ENCODE results near the gene SPR. TPM values are rescaled to one million over a fixed set of nuclear protein-coding genes. Genes with fewer than 3 reads are reported as not detected.

The SPR gene
- total RNA-seq, 5 donors from 2014 or later (not counting 1 experiment from before 2014, with no cell fraction given) = 0.35 to 0.58 (median 0.39) TPM; not detected in 2

DNA sequence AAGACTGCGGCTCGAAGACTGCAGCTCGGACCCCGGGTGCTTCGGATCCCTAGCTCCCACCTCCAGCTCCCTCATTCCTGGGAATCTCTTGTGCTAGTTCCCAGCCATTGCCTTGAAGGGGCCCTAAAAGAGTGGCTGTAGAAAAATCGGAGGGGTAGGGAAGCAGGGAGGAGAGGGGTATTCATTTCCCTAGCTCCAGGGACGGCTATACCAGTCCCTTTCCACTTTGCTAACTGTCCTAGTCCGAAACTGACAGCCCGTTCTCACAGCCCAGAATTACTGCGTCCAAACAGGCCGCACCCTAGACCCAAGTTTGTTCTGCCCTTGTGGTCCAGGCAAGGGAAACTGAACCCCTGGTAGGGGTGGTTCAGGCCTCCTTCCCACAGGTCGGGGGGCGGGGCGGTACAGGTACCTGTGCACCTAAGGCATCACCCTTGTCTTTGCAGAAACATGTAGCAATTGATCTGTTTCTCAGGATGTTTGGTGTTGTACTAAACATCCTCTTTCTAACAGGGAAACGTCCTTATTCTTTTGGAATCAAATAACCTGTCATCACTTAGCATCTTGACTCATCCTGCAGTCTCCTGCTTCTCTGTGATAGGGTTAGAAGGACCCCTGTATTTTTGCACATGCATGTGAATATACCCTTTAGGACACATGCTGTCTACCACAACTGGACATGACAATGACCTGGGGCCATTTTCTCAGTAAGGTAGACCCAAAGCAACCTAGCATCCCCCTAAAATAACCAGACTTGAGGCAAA is 34.1 kb downstream of the SPR start:
- Histone ChIP-seq H3K27me3 (replicated peaks in 1 of 2; ENCODE audit: control insufficient read depth in 2 of 2, extremely low read depth in 1 of 2, insufficient read depth in 2 of 2, low read length in 1 of 2) (peaks cover 14 to 85% of the 10 kb centered on the region in 2 experiments), H3K27ac (ENCODE audit: low read length) (no peak overlapping the region), H3K4me1 (ENCODE audit: control insufficient read depth in 1 of 2, extremely low read depth in 1 of 2, insufficient read depth in 2 of 2, low read length in 2 of 2) (peaks cover 8 to 48% of the 10 kb centered on the region in 2 experiments), H3K4me3 (ENCODE audit: control insufficient read depth in 1 of 2, extremely low read depth in 1 of 2, low read length in 1 of 2) (no peak overlapping the region), H3K9me3 (no peaks in the 10 kb centered on the region), H3K36me3 (ENCODE audit: control insufficient read depth in 2 of 2, extremely low read depth in 1 of 2, insufficient read depth in 1 of 2, low read length in 1 of 2) (no peaks in the 10 kb centered on the region)
- Mint-ChIP-seq H3K27ac (no peak overlapping the region), H3K27me3 (peaks cover 47 to 72% of the 10 kb centered on the region in 2 donors), H3K9me3 (no peaks in the 10 kb centered on the region), H3K4me1 (peaks cover 14 to 40% (median 34%) of the 10 kb centered on the region in 3 donors), H3K4me3 (peak overlapping the region in 1 of 3 donors; percentile 7), H3K36me3 (no peaks in the 10 kb centered on the region)
- POLR2A ChIA-PET = no interaction called here
- DNase-seq (peak in 1 of 35 experiments; percentile 16), ATAC-seq (replicated peaks in 1 of 4) (no peak)
- 22% methylated on average over 3 of the region's 15 CpGs for WGBS (ENCODE audit: insufficient coverage)
- CTCF ChIA-PET = interaction anchor here (0.6 to 0.7 kb wide), 2 partner anchors 14 to 771 kb away, joined by 3 read pairs; no protein-coding TSS in a partner anchor

DNA sequence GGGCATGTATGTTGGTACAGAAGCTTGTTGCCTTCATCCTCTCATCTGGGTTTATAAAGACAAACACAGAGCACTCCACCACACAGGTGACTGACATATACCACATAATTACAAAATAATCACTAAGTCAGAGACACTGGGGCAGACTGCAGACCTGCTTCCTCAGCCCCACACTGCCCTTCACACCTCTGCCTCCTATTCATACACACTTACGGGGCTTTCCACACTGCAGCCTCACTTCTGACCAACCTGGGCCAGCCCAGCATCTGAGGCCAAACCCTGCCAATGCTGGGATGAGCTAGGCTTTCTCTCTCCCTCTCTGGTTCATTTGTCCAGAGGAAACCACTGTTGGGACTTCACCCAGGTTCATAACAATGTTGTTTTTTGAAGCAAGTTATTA is 34.6 kb downstream of the SPR start:
- H3K36me3 ChIP-seq (ENCODE audit: control insufficient read depth in 2 of 2, extremely low read depth in 1 of 2, insufficient read depth in 1 of 2, low read length in 1 of 2) = no peaks in the 10 kb centered on the region
- Mint-ChIP-seq H3K4me1 (peaks cover 12 to 37% (median 31%) of the 10 kb centered on the region in 3 donors), H3K9me3 (no peaks in the 10 kb centered on the region), H3K27ac (peak overlapping the region in 1 of 2 donors; percentile 40), H3K36me3 (no peaks in the 10 kb centered on the region), H3K4me3 (no peak overlapping the region), H3K27me3 (peaks cover 47 to 68% of the 10 kb centered on the region in 2 donors)
- H3K27me3 ChIP-seq (replicated peaks in 1 of 2; ENCODE audit: control insufficient read depth in 2 of 2, extremely low read depth in 1 of 2, insufficient read depth in 2 of 2, low read length in 1 of 2) = peaks cover 18 to 81% of the 10 kb centered on the region in 2 experiments
- DNase-seq (peak in 1 of 35 experiments; percentile 14), ATAC-seq (replicated peaks in 1 of 4) (no peak)
- ChIA-PET POLR2A (no interaction called here), CTCF (interaction anchor here in 1 of 2 donors (0.7 kb wide), 1 partner anchor 772 kb away, joined by 3 read pairs; no protein-coding TSS in a partner anchor)
- 70% methylated on average over 1 of the region's 1 CpG for WGBS (ENCODE audit: insufficient coverage)
- H3K4me3 ChIP-seq (ENCODE audit: control insufficient read depth in 1 of 2, extremely low read depth in 1 of 2, low read length in 1 of 2) = no peak overlapping the region
- no peaks in the 10 kb centered on the region for H3K9me3 ChIP-seq
- H3K4me1 ChIP-seq (ENCODE audit: control insufficient read depth in 1 of 2, extremely low read depth in 1 of 2, insufficient read depth in 2 of 2, low read length in 2 of 2) = peaks cover 3 to 42% of the 10 kb centered on the region in 2 experiments
- H3K27ac ChIP-seq (ENCODE audit: low read length) = no peak overlapping the region

DNA sequence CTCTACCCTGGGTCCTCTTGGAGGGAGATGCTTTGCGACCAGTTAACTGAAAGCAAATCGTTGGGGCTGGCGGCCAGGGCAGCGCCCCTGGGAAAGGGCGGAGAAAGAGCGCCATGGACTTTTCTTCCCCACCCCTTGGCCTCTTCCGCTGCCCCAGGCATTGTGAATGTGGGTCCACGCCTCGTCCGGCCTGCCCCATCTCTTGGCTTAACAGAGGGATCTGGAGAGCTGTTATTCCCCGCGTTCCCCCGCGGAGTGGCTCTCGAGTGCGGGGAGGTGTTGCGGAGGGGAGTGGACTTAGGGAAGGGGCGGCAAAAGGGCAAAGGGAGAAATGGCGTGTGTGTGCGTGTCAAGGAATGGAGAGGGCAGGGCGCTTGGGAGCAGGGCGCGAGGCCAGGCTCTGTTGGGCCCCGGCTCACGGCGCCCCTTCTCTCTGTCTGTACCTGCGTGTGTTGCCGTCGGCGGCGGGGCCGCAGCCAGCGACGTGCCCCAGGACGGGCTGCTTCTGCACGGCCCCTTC is 36.7 kb downstream of the SPR start:
- Histone ChIP-seq H3K27ac (ENCODE audit: low read length) (no peak overlapping the region), H3K4me3 (ENCODE audit: control insufficient read depth in 1 of 2, extremely low read depth in 1 of 2, low read length in 1 of 2) (no peak overlapping the region), H3K27me3 (replicated peaks in 1 of 2; ENCODE audit: control insufficient read depth in 2 of 2, extremely low read depth in 1 of 2, insufficient read depth in 2 of 2, low read length in 1 of 2) (peaks cover 23 to 81% of the 10 kb centered on the region in 2 experiments), H3K4me1 (ENCODE audit: control insufficient read depth in 1 of 2, extremely low read depth in 1 of 2, insufficient read depth in 2 of 2, low read length in 2 of 2) (peaks cover 0 to 30% of the 10 kb centered on the region in 2 experiments), H3K36me3 (ENCODE audit: control insufficient read depth in 2 of 2, extremely low read depth in 1 of 2, insufficient read depth in 1 of 2, low read length in 1 of 2) (no peaks in the 10 kb centered on the region), H3K9me3 (no peaks in the 10 kb centered on the region)
- DNase-seq = peak in 1 of 35 experiments; percentile 17
- CTCF ChIA-PET = no interaction called here
- peaks cover 9 to 29% (median 24%) of the 10 kb centered on the region in 3 donors for H3K4me1 Mint-ChIP-seq
- WGBS (ENCODE audit: insufficient coverage) = 8% methylated on average over 36 of the region's 36 CpGs
- ATAC-seq (replicated peaks in 1 of 4) = peak in 1 of 4 experiments; percentile 27
- H3K4me3 Mint-ChIP-seq = peak overlapping the region in 1 of 3 donors; percentile 50
- no peaks in the 10 kb centered on the region for H3K36me3 Mint-ChIP-seq
- H3K9me3 Mint-ChIP-seq = no peaks in the 10 kb centered on the region
- POLR2A ChIA-PET = no interaction called here
- peaks cover 43 to 59% of the 10 kb centered on the region in 2 donors for H3K27me3 Mint-ChIP-seq
- H3K27ac Mint-ChIP-seq = no peak overlapping the region

DNA sequence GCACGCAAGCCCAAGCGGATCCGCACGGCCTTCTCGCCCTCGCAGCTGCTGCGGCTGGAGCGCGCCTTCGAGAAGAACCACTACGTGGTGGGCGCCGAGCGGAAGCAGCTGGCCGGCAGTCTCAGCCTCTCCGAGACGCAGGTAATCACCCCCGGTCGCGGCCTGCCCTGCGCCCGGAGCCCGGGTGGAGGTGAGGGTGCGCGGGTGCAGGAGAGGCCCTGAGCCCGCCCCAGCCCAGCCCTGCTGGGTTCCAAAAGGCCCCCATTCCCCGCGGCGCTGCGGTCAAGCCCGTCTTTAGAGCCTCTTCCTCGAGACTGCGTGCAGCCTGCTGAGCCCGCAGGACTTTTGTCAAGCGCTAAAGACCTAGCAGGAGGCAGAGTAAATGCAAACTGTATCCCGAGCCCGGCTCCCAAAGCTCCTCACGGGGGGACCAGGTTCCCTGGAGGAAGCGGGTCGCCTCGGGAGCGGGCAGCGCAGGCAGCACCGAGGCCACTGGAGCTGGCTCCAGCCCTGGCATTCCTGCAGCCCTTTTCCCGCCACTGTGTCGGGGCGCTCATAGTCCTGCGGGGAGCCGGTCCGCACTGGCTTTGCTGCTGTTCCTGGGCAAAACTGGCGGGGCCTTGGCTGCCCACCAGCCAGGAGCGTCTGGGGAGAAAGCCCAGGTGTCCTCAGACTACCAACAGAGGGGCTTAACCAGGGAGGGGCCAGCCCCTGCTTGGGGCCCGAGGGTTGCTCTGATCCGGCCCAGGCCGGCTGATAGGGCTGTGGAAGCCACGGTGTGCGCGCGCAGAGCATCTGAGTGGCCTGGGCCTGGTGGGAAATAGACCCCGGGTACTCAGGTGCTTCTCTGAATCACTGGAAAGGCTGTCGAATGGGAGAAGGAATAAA is 37.4 kb downstream of the SPR start:
- peak in 2 of 4 experiments; percentile 11 to 20 for ATAC-seq (replicated peaks in 1 of 4)

DNA sequence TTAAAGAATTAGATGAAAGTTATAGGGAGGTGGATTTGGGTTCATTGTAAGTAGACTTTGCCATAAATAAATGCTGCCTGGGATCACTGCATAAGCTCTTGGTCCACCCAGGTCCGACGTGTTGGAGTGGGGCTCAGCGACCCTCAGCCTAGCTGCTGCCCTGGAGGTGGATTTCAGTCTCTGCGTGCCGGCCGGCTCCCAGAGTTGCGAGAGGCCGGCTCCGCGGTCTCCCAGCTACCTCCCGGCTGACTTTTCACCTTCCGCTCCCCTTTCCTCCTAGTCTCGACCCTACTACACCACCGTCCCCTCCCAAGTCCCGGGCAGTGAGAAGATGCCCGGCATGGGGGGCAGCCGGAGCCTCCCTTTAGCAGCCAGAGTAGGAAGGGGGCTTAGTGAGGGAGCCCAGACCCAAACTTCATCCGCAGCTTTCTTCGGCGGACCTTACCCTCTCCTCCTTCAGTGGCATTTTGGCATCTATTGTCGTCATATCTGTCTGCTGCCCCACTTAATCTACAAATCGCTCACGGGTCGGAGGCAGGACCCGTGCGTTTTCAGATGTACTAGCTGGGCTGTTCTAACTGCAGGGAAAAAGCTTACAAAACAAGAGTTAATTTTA is 38.2 kb downstream of the SPR start:
- Histone ChIP-seq H3K4me3 (ENCODE audit: control insufficient read depth in 1 of 2, extremely low read depth in 1 of 2, low read length in 1 of 2) (no peak overlapping the region), H3K27me3 (replicated peaks in 1 of 2; ENCODE audit: control insufficient read depth in 2 of 2, extremely low read depth in 1 of 2, insufficient read depth in 2 of 2, low read length in 1 of 2) (peaks cover 23 to 72% of the 10 kb centered on the region in 2 experiments), H3K9me3 (no peaks in the 10 kb centered on the region), H3K36me3 (ENCODE audit: control insufficient read depth in 2 of 2, extremely low read depth in 1 of 2, insufficient read depth in 1 of 2, low read length in 1 of 2) (no peaks in the 10 kb centered on the region), H3K27ac (ENCODE audit: low read length) (no peak overlapping the region), H3K4me1 (ENCODE audit: control insufficient read depth in 1 of 2, extremely low read depth in 1 of 2, insufficient read depth in 2 of 2, low read length in 2 of 2) (peaks cover 0 to 21% of the 10 kb centered on the region in 2 experiments)
- H3K9me3 Mint-ChIP-seq = no peaks in the 10 kb centered on the region
- no peaks in the 10 kb centered on the region for H3K36me3 Mint-ChIP-seq
- no peak overlapping the region for H3K27ac Mint-ChIP-seq
- H3K4me1 Mint-ChIP-seq = peaks cover 0 to 17% (median 15%) of the 10 kb centered on the region in 3 donors
- peaks cover 38 to 44% of the 10 kb centered on the region in 2 donors for H3K27me3 Mint-ChIP-seq
- H3K4me3 Mint-ChIP-seq = no peak overlapping the region
- ATAC-seq (replicated peaks in 1 of 4) (no peak), DNase-seq (peak in 1 of 35 experiments; percentile 2)
- 24% methylated on average over 5 of the region's 26 CpGs for WGBS (ENCODE audit: insufficient coverage)
- ChIA-PET POLR2A (no interaction called here), CTCF (interaction anchor here in 1 of 2 donors (1.0 kb wide), 1 partner anchor 61 kb away, joined by 4 read pairs; no protein-coding TSS in a partner anchor)

More for the DNA sequence above, 37.4 kb downstream of the SPR start:
- Mint-ChIP-seq H3K27me3 (peaks cover 39 to 52% of the 10 kb centered on the region in 2 donors), H3K27ac (no peak overlapping the region), H3K36me3 (no peaks in the 10 kb centered on the region), H3K4me3 (peak overlapping the region in 1 of 3 donors; percentile 50), H3K4me1 (peaks cover 3 to 23% (median 19%) of the 10 kb centered on the region in 3 donors), H3K9me3 (no peaks in the 10 kb centered on the region)
- peaks cover 23 to 78% of the 10 kb centered on the region in 2 experiments for H3K27me3 ChIP-seq (replicated peaks in 1 of 2; ENCODE audit: control insufficient read depth in 2 of 2, extremely low read depth in 1 of 2, insufficient read depth in 2 of 2, low read length in 1 of 2)
- 6% methylated on average over 61 of the region's 61 CpGs for WGBS (ENCODE audit: insufficient coverage)
- H3K4me3 ChIP-seq (ENCODE audit: control insufficient read depth in 1 of 2, extremely low read depth in 1 of 2, low read length in 1 of 2) = no peak overlapping the region
- H3K27ac ChIP-seq (ENCODE audit: low read length) = no peak overlapping the region
- no peaks in the 10 kb centered on the region for H3K9me3 ChIP-seq
- peaks cover 0 to 29% of the 10 kb centered on the region in 2 experiments for H3K4me1 ChIP-seq (ENCODE audit: control insufficient read depth in 1 of 2, extremely low read depth in 1 of 2, insufficient read depth in 2 of 2, low read length in 2 of 2)
- ChIA-PET CTCF (no interaction called here), POLR2A (no interaction called here)
- peak in 1 of 35 experiments; percentile 20 for DNase-seq
- no peaks in the 10 kb centered on the region for H3K36me3 ChIP-seq (ENCODE audit: control insufficient read depth in 2 of 2, extremely low read depth in 1 of 2, insufficient read depth in 1 of 2, low read length in 1 of 2)
